HG02588 (cell line): ENCODE results near the gene ABLIM2.

Experiments used
- ATAC-seq: cut with Tn5 transposase; IDR thresholded peaks from one replicate; pipeline ENCODE4 v1.9.1; 2021; ENCODE audit warnings: mild to moderate bottlenecking, moderate library complexity; ENCODE audit not compliant: unreplicated experiment

Gene ABLIM2

GRCh38 chr4:8033067-8033755 is 125.4 kb downstream of the ABLIM2 start:
- no peak for ATAC-seq

GRCh38 chr4:8032381-8032780 is 126.2 kb downstream of the ABLIM2 start:
- ATAC-seq = no peak

- ATAC-seq = no peak
Measured at GRCh38 chr4:8030121-8030781, 128.4 kb downstream of the ABLIM2 start.

GRCh38 chr4:8029689-8030088 is 128.9 kb downstream of the ABLIM2 start:
- no peak for ATAC-seq

GRCh38 chr4:8028884-8029568 is 129.6 kb downstream of the ABLIM2 start:
- no peak for ATAC-seq

- no peak for ATAC-seq
Measured at GRCh38 chr4:8028368-8028767, 130.2 kb downstream of the ABLIM2 start.

- no peak for ATAC-seq
Measured at GRCh38 chr4:8026453-8026852, 132.2 kb downstream of the ABLIM2 start.

GRCh38 chr4:8025668-8026067 is 132.9 kb downstream of the ABLIM2 start:
- no peak for ATAC-seq

GRCh38 chr4:8024073-8024786 is 134.4 kb downstream of the ABLIM2 start:
- ATAC-seq = no peak

GRCh38 chr4:8023696-8024033 is 134.9 kb downstream of the ABLIM2 start:
- no peak for ATAC-seq

- ATAC-seq = no peak
Measured at GRCh38 chr4:8022767-8023695, 135.6 kb downstream of the ABLIM2 start.

- no peak for ATAC-seq
Measured at GRCh38 chr4:8021796-8022195, 136.8 kb downstream of the ABLIM2 start.

- ATAC-seq = no peak
Measured at GRCh38 chr4:8019396-8020365, 138.9 kb downstream of the ABLIM2 start.

- no peak for ATAC-seq
Measured at GRCh38 chr4:8016527-8016926, 142.1 kb downstream of the ABLIM2 start.

- no peak for ATAC-seq
Measured at GRCh38 chr4:8015512-8015911, 143.1 kb downstream of the ABLIM2 start.

GRCh38 chr4:8013976-8014726 is 144.5 kb downstream of the ABLIM2 start:
- no peak for ATAC-seq

GRCh38 chr4:8012517-8012916 is 146.1 kb downstream of the ABLIM2 start:
- no peak for ATAC-seq

- no peak for ATAC-seq
Measured at GRCh38 chr4:8010618-8011017, 148.0 kb downstream of the ABLIM2 start.
